Measurements from ENCODE around the gene TFDP2.
"Not testable (repeated sequence)": the region's sequence is repeated elsewhere in the genome, so short reads cannot be mapped to it uniquely, and the experiment has no call there.

The TFDP2 gene

DNA sequence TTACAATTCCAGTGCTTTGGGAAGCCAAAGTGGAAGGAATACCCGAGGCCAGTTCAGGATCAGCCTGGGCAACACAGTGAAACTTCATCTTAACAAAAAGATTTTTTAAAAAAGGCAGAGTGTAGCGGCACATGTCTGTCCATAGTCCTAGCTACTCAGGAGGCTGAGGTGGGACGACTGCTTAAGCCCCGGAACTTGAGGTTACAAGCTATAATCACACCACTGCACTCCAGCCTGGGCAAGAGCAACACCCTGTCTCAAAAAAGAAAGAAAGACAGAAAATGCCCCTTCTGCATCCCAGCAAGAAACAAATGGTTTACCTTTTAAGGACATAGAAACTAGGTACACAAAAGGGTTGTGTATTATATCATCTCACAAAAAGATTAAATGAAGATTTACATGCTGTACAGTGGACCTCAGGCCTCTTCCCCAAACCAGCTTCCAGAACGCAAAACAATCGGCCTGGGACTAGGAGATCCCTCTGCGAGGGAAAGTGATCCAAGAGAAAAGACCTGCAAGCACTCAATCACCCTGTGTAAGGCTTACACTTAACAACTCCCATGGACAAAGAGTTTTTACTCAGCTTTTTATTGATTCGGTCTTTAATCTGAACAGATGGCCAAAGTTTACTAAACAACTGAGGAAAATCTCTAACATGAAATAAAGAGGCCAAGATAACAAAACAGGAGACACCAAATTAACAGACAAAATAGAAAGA, 21.2 kb downstream of the TFDP2 start:
- no peak for DNase-seq (ENCODE audit: low spot score)

DNA sequence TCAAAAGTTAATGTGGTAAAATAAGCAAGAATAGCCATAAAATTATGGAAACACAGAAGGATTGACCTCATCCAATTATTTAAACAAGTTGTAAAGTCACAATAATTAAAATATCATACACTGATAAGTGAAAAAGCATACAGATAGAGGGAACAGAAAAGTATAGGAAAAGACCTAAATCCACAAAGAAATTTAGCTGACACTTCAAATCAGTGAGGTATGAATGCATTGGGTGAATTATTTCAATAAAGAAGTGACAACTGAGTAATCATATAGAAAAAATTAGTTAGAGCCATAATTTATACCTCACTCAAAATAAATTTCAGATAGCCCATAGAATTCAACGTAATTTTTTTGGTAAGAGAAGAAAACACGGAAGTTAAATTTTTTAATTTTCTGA, 25.1 kb downstream of the TFDP2 start:
- no peak for DNase-seq (ENCODE audit: low spot score)

DNA sequence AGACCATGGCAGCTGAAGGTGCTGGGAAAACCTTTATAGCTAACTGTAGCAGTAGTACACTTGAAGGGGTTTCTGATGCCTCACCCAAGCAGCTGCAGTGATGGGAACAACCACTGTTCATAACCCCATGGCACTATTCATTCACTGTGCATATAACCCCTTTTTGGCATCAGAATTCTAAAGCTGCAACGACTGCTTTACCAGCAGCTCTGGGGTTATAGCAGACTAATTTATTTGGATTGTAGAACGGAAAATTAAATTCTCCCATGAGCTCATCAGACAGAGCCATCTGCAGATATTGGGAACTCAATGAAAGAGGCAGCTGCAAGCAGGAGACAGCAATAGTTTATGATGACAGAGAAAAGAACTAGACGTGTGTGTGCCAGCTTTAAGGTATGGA, 28.6 kb downstream of the TFDP2 start:
- DNase-seq (ENCODE audit: low spot score): peak; percentile 10

DNA sequence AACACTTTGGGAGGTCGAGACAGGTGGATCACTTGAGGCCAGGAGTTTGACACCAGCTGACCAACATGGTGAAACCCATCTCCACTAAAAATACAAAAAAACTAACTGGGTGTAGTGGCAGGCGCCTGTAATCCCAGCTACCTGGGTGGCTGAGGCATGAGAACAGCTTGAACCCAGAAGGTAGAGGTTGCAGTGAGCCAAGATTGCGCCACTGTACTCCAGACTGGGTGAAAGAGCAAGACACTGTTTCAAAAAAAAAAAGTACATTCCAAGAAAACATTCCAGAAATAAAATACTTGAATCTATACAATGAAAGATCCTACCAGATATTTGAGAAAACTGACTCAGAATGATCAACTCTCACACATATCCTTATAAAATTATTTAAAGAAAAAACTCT, 30.4 kb downstream of the TFDP2 start:
- no peak for DNase-seq (ENCODE audit: low spot score)

DNA sequence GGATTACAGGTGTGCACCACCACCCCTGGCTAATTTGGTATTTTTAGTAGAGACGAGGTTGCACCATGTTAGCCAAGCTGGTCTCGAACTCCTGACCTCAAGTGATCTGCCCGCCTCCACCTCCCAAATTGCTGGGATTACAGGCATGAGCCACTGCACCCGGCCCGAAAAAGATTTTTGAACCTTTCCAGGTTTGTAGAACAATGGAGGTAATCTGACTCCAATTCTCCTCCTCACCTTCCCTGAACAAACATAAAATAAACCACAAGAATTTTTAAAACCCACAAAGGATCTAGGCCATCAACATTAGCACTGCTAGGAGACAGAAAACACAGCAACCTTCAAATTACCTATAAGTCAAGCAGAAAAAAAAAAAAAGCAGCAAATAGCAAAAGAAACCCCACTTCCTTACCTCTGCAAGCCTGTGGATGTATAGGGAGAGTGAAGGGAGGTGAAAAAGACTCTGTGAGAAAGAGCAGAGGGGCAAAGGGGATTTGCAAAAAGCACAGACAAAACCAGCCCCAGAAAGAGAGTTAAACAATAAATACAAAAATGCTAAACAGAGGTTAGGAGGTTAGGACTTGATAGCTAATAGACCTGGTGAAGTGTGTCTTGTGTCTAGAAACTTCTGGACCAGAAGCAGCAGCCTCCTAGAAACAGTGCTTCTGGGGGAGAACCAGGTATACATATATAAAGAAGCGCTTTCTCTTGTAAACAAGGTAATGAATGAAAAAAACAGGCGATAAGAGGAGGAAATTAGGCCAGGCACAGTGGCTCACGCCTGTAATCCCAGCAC, 32.1 kb downstream of the TFDP2 start:
- DNase-seq (ENCODE audit: low spot score): no peak

DNA sequence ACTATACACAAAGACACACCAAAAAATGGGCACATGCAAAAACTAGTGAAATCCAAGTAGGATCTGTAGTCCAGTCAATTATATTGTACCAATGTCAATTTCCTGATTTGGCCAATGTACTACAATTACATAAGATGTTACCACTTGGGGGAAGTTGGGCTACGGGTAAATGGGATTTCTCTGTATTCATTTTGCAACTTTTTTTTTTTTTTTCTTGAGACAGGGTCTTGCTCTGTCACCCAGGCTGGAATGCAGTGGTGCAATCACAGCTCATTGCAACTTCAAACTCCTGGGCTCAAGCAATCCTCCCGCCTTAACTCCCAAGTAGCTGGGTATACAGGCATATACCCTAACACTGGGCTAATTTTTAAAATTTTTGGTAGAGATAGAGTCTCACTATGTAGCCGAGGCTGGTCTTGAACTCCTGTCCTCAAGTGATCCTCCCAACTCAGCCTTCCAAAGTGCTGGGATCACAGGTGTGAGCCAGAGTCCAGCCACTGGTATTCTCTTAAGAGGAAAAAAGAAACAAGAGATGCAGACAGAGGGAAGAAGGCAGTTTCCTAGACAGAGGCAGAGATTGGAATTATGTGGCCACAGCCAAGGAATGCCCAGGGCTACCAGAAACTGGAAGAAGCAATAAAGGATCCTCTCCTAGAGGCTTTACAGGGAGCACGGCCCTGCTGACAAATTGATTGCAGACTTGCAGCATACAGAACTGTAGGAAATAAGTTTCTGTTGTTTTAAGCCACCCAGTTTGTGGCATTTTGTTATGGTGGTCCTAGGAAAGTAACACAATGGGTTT, 33.3 kb downstream of the TFDP2 start:
- DNase-seq (ENCODE audit: low spot score): no peak

DNA sequence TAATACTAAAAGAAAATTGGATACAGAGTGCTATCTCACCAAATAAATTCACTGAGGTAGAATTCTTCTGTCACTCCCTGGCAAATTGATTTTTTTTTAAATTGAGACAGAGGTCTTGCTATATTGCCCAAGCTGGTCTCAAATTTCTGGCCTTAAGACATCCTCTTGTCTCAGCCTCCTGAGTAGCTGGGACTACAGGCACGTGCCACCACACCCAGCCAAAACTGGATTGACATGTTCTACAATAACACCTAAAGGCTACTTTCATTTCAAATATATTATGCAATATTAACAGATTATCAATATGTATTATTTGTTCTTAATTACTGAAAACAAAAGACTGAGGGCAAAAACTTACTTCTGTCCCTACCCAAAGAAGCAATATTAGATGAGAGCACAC, 36.7 kb downstream of the TFDP2 start:
- no peak for DNase-seq (ENCODE audit: low spot score)

DNA sequence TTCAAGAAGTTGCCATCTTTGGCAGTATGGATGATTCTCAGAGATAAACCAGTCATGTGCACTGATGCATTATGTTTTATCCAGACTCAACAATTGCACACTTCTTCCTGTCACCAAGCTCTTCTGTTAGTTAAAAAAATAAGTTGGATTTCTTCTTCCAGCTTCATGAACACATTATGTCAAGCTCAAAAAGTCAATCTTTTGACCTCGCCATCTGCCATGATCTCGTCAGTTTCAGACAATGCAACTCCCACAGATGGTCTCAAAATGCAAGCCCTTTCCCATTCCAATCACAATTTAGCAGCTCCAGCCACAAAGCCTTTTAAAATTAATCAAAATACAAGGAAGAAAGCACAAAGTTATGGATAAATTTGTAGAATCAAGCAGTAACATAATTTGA, 42.8 kb downstream of the TFDP2 start:
- DNase-seq (ENCODE audit: low spot score): no peak

DNA sequence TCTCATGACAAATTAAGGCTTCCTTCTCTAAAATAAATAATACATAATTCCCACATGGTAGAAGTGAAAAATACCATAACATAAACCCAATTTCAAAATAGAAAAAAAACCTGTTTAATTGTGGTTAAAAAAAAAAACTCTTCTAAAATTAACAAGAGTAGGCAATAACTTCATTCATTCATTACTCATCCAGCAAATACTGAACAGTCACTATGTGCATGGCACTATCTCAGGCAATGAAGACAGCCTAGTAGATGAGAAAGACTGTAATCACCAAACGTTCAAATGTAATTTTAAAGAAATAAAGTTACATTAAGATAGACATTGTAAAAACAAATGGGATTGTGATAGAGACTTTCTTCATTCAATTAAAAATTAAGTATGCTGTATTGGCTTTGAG, 43.4 kb downstream of the TFDP2 start:
- DNase-seq (ENCODE audit: low spot score): no peak

DNA sequence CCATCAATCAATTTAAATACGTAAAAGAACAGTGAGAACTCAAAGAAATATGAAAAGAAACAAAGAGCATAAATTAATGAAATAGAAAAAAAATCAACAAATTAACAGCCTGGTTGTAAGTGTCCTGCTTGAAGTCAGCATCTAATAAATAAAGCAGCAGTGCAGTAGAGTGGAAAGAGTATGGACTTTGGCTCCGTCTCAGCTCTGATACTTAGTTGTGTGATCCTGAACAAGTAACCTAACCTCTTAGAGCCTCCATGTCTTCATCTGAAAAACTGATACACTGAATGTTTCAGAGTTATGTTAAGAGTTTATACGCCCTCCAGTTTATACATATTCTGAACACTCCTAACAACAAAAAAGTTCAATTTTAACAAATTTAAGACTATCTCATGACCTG, 44.6 kb downstream of the TFDP2 start:
- no peak for DNase-seq (ENCODE audit: low spot score)

DNA sequence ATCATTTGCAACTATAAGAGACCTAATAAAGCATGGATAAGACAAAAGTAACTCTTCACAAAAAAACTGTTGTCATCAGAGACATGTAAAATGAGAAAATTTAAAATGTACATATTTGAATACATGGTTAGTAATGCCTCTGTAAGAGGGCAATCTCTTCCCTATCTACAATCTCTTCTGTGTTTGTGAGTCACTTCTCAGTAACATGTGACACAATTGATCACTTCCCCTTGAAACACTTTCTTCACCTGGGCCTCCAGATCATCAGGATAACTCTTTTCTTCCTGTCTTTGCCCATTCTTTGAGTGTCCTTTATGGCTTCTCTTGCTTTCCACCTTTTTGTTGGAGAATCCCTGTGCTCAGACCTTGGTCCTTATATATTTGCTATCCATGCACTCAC, 50.4 kb downstream of the TFDP2 start:
- no peak for DNase-seq (ENCODE audit: low spot score)

DNA sequence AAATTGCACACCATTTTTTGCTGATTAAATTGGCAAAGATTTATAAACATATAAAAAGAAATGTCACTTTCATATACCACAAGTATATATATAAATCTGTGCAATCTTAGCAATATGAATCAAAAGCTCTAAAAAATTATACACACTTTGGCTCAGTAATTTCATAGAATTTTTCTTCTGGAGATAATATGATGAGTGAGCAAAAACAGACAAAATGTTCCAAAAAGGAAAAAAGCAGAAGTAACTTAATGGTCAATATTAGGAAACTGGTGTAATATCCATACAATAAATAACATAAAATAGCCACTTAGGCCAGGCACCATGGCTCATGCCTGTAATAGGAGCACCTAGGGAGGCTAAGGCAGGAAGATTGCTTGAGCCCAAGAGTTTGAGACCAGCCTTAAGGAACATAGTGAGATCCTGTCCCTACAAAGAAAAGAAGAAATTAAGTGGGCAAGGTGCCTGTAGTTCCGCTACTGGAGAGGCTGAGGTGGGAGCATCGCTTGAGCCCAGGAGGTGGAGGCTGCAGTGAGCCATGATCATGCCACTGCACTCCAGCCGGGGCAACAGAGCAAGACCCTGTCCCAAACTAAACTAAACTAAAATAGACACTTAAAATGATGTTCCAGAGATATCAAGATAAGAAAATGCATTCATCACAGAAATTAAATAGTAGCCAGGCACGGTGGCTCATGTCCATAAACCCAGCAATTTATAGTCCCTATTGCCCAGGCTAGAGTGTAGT, 52.1 kb downstream of the TFDP2 start:
- DNase-seq (ENCODE audit: low spot score): no peak

DNA sequence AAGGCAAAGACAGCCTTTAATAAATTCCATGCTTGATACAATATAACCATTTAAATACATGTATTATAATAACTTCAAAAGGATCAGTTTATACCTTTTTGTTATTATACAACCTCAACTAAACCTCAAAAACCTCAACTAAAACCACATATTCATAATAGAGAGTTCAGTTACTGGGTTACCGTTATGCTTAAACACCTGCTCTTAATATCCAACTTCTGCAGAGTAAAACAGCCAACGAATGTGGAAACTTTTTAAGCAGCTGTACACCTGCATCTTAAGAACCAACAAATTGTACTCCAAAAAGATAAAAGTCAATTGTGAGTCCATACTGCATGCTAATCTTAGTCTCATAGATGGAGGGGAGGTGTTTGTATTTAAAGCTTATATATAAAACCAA, 53.5 kb downstream of the TFDP2 start:
- DNase-seq (ENCODE audit: low spot score): no peak

DNA sequence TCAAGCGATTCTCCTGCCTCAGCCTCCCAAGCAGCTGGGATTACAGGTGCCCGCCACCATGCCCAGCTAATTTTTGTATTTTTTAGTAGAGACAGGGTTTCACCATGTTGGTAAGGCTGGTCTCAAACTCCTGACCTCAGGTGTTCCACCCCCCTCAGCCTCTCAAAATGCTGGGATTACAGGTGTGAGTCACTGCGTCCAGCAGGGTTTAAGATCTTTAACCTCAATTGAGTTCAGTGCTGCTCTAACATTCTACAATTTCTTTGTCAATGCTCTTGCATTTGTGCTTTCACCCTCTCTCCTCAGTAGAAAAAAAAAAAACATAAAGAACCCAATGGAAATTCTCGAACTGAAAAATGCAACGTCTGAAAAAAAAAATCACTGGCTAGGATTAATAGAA, 60.4 kb downstream of the TFDP2 start:
- DNase-seq (ENCODE audit: low spot score): not testable (repeated sequence)

DNA sequence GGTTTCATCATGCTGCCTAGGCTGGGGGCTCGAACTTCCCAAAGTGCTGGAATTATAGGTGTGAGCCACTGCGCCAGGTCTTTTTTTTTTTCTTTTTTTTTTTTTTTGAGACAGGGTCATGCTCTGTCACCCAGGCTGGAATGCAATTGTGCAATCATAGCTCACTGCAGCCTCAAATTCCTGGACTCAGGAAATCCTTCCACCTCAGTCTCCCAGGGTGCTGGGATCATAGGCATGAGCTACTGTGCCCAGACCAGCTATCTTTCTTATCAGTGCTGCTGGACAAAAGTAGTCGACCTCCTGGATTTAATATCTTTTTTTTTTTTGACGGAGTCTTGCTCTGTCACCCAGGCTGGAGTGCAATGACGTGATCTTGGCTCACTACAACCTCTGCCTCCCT, 60.8 kb downstream of the TFDP2 start:
- DNase-seq (ENCODE audit: low spot score): no peak

DNA sequence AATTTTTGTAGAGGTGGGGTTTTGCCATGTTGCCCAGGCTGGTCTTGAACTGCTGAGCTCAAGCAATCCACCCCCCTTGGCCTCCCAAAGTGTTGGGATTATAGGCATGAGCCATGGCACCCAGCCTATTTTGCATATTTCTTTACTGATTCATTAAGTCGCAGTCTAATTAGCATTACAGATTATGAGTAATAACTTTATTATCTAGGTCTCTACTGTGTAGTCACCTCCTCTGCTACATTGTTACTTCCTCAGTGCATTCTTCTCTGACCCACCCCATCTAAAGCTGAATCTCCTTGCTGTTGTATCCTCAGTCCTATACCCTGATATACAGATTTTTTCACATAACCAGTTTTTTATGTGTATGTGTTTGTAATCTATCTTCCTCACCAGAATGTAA, 61.7 kb downstream of the TFDP2 start:
- peak; percentile 65 for DNase-seq (ENCODE audit: low spot score)

DNA sequence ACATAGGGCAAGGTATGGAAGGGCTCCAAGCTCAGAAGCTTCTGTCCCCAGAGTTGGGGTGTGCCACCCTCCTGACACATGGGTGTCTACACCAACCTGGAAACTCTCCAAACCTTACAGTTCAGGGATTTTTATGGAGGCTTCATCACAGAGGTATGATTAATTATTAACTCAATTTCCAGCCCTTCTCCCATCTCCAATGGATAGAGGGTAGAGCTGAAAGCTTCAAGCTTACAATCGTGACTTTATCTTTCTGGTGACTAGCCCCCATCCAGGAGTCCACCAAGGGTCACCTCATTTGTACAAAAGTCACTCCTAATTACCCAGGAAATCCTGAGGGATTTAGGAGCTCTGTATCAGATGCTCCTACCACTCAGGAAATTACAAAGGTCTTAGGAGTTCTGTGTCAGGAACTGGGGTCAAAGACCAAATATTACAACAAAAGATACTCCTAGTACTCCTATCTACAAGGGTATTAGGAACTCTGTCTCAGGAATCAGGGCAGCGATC, 62.7 kb downstream of the TFDP2 start:
- DNase-seq (ENCODE audit: low spot score): no peak

DNA sequence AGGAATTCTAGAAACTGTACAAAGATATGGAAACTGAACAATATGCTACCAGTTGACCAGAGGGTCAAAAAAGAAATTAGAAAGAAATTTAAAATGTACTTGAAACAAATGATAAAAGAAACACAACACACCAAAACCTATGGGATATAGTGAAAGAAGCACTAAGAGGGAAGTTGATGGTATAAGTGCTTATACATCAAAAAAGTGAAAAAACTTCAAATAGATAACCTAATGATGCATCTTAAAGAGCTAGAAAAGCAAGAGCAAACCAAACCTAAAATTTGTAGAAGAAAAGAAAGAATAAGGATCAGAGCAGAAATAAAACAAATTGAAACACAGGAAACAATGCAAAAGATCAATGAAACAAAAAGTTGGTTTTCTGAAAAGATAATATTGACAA, 68.2 kb downstream of the TFDP2 start:
- DNase-seq (ENCODE audit: low spot score): no peak

DNA sequence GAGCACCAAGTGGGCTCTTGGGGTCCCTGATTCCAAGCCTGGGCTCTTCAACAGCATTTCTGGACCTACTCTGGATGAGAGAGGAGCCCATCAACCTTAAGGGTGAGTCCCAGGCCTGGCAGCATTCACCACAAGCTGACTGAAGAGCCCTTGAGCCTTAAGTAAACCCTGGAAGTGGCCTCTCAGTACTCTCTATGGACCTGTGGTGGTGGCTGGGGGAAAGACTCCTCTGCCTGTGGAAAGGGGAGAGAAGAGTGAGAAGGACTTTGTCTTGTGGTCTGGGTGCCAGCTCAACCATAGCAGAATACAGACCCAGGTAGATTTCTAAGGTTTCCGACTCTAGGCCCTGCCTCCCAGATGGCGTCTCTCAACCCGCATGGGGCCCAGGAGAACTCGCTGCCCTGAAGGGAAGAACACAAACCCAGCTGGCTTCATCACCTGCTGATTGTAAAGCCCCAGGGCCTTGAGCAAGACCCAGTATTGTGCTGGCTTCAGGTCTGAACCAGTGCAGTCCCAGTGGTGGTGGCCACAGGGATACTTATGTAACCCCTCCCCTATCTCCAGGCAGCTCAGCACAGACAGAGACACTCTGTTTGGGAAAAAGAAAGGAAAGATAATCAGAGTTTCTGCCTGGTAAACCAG, 71.4 kb downstream of the TFDP2 start:
- DNase-seq (ENCODE audit: low spot score): no peak

DNA sequence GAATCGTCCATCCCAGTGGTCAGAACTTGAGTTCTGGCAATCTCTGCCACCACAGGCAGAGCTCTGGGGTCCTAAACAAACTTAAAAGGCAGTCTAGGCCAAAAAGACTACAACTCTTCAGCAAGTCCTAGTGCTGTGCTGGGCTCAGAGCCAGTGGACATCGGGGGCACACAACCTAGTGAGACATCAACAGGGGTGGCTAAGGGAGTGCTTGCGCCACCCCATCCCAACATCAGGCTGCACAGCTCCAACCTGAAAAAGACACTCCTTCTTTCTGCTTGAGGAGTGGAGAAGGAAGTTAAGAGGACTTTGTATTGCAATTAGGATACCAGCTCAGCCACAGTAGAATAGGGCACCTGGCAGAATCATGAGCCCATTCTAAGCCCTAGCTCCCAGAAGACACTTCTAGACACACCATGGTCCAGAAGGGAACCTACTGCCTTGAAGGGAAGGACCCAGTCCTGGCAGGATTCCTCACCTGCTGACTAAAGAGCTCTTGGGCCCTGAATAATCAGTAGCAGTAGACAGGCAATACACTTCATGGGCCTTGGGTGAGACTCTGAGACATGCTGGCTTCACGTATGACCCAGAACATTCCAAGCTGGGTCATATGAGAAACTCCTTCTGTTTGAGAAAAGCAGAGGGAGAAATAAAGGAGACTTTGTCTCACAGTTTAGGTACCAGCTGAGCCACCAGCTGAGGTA, 72.0 kb downstream of the TFDP2 start:
- DNase-seq (ENCODE audit: low spot score): no peak

DNA sequence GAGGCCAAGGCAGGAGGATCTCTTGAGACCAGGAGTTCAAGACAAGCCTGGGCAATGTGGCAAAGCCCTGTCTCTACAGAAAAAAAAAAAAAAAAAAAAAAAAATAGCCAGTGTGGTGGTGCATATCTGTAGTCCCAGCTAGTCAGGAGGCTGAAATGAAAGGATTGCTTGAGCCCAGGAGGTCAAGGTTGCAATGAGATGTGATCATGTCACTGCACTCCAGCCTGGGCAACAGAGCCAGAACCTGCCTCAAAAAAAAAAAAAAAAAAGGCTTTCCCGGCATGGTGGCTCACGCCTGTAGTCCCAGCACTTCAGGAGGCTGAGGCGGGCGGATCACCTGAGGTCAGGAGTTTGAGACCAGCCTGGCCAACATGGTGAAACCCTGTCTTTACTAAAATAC, 73.7 kb downstream of the TFDP2 start:
- DNase-seq (ENCODE audit: low spot score): not testable (repeated sequence)
